H1 (cell line): ENCODE results near the gene PRAME. TPM values are rescaled to one million over a fixed set of nuclear protein-coding genes. Genes with fewer than 3 reads are reported as not detected.

ENCODE experiments used
- CTCF ChIA-PET: fragments of 300-600 bp; sonication (Branson Sonifier 250); formaldehyde crosslinking; loops from one replicate; lab custom pipeline; 2021; ENCODE audit not compliant: partially characterized antibody; lab: Charles Lee
- POLR2A ChIA-PET: fragments of 300-600 bp; sonication (Branson Sonifier 250); formaldehyde crosslinking; loops from one replicate; lab custom pipeline; 2021; ENCODE audit warnings: inconsistent platforms; ENCODE audit not compliant: partially characterized antibody; lab: Charles Lee
- DNase-seq, 2 experiments: peaks; one replicate each; pipeline versions ENCODE4 v3.0.0 to v3.0.0-alpha.2; 2010 to 2022; ENCODE audit warnings: low spot score in 2 of 2, low read depth in 1 of 2, mixed read lengths in 1 of 2
- FAIRE-seq: peaks from 2 replicates; lab custom pipeline; 2011; peaks lifted over from hg19 to GRCh38; lab: Jason Lieb, UNC
- H2AFZ ChIP-seq: 2 replicates; pipeline ENCODE4 v1.8.1; 2012; ENCODE audit warnings: low read length, inconsistent platforms
- H2AK5ac ChIP-seq: 2 replicates; pipeline ENCODE4 v1.6.1; 2013; ENCODE audit warnings: low read depth, low read length
- H2BK120ac ChIP-seq: replicated peaks from 2 replicates; pipeline ENCODE3; 2013; ENCODE audit warnings: low read depth, low read length, inconsistent platforms
- H2BK12ac ChIP-seq: 2 replicates; pipeline ENCODE4 v1.6.1; 2013; ENCODE audit warnings: low read depth, low read length
- H2BK15ac ChIP-seq: 2 replicates; pipeline ENCODE4 v1.6.1; 2013; ENCODE audit warnings: low read length
- H2BK20ac ChIP-seq: 2 replicates; pipeline ENCODE4 v1.6.1; 2013; ENCODE audit warnings: low read length
- H2BK5ac ChIP-seq: 2 replicates; pipeline ENCODE4 v1.6.1; 2013; ENCODE audit warnings: low read depth, low read length
- H3K14ac ChIP-seq: 2 replicates; pipeline ENCODE4 v1.6.1; 2013; ENCODE audit warnings: inconsistent platforms; ENCODE audit not compliant: insufficient read length
- H3K18ac ChIP-seq: 2 replicates; pipeline ENCODE4 v1.6.1; 2013; ENCODE audit warnings: low read length; ENCODE audit errors: extremely low read depth
- H3K23ac ChIP-seq: 2 replicates; pipeline ENCODE4 v1.6.1; 2013; ENCODE audit warnings: inconsistent platforms; ENCODE audit not compliant: insufficient read length
- H3K23me2 ChIP-seq: 2 replicates; pipeline ENCODE4 v1.6.1; 2013; ENCODE audit warnings: low read depth, low read length
- H3K27ac ChIP-seq: 2 replicates; pipeline ENCODE4 v1.6.1; 2011; ENCODE audit warnings: low read depth, low read length, inconsistent platforms
- H3K27me3 ChIP-seq, 4 experiments: replicated peaks in 1 of 4; 1 replicate in 1 of 4; 2 replicates in 3 of 4; pipeline versions ENCODE4 v1.6.1 to v1.8.1; 2011 to 2013; ENCODE audit warnings: low read length in 3 of 4, mild to moderate bottlenecking in 3 of 4, inconsistent platforms in 2 of 4, mixed read lengths in 2 of 4, moderate library complexity in 1 of 4; ENCODE audit not compliant: control insufficient read depth in 3 of 4, insufficient read depth in 3 of 4; ENCODE audit errors: extremely low read depth in 1 of 4
- H3K36me3 ChIP-seq, 4 experiments: 2 replicates each; pipeline versions ENCODE4 v1.6.1 to v1.8.1; 2011 to 2013; ENCODE audit warnings: mild to moderate bottlenecking in 4 of 4, low read length in 3 of 4, moderate library complexity in 2 of 4, control low read depth in 1 of 4, inconsistent platforms in 1 of 4; ENCODE audit not compliant: insufficient read depth in 4 of 4, control insufficient read depth in 2 of 4
- H3K4ac ChIP-seq: replicated peaks from 2 replicates; pipeline ENCODE3; 2013; ENCODE audit warnings: low read length, low read depth, mixed read lengths, inconsistent platforms; ENCODE audit not compliant: insufficient read length
- H3K4me1 ChIP-seq, 4 experiments: replicated peaks in 1 of 4; 1 replicate in 1 of 4; 2 replicates in 3 of 4; pipeline versions ENCODE4 v1.6.1 to v1.8.1; 2011 to 2013; ENCODE audit warnings: low read length in 3 of 4, inconsistent platforms in 2 of 4, mixed read lengths in 1 of 4; ENCODE audit not compliant: insufficient read depth in 4 of 4, control insufficient read depth in 3 of 4
- H3K4me2 ChIP-seq, 2 experiments: 2 replicates each; pipeline versions ENCODE4 v1.6.1 to v1.8.1; 2011 to 2013; ENCODE audit warnings: low read depth in 2 of 2, low read length in 2 of 2, control low read depth in 1 of 2, inconsistent platforms in 1 of 2, mild to moderate bottlenecking in 1 of 2; ENCODE audit not compliant: insufficient read depth in 1 of 2
- H3K4me3 ChIP-seq, 4 experiments: fragments of 200-600, 300-600 bp in 1 of 4; sonication (generic), shearing (Covaris generic), sonication (Bioruptor Twin) in 1 of 4; 2 replicates each; pipeline versions ENCODE4 v1.5.1 to v1.8.1; 2011 to 2016; ENCODE audit warnings: low read length in 4 of 4, low read depth in 3 of 4, control low read depth in 2 of 4, inconsistent platforms in 2 of 4, mild to moderate bottlenecking in 2 of 4, mixed read lengths in 1 of 4, moderate library complexity in 1 of 4; ENCODE audit not compliant: insufficient read depth in 2 of 4; ENCODE audit errors: extremely low read depth in 1 of 4
- H3K56ac ChIP-seq: replicated peaks from 2 replicates; pipeline ENCODE3; 2013; ENCODE audit warnings: low read depth, mild to moderate bottlenecking, mixed read lengths, low read length, inconsistent platforms; ENCODE audit not compliant: insufficient read length
- H3K79me1 ChIP-seq: 2 replicates; pipeline ENCODE4 v1.6.1; 2013; ENCODE audit warnings: low read depth, low read length, control low read depth
- H3K79me2 ChIP-seq, 2 experiments: 2 replicates each; pipeline versions ENCODE4 v1.6.1 to v1.8.1; 2012 to 2013; ENCODE audit warnings: low read length in 2 of 2, mild to moderate bottlenecking in 2 of 2, inconsistent platforms in 1 of 2; ENCODE audit not compliant: insufficient read depth in 2 of 2, control insufficient read depth in 1 of 2
- H3K9ac ChIP-seq, 4 experiments: replicated peaks in 1 of 4; 1 replicate in 1 of 4; 2 replicates in 3 of 4; pipeline versions ENCODE4 v1.6.1 to v1.8.1; 2011 to 2013; ENCODE audit warnings: low read depth in 3 of 4, low read length in 3 of 4, control low read depth in 2 of 4, mild to moderate bottlenecking in 2 of 4, moderate library complexity in 2 of 4, inconsistent platforms in 1 of 4; ENCODE audit errors: extremely low read depth in 1 of 4
- H3K9me3 ChIP-seq, 2 experiments: 2 replicates each; pipeline versions ENCODE4 v1.6.1 to v1.8.1; 2012 to 2013; ENCODE audit warnings: mild to moderate bottlenecking in 2 of 2, moderate library complexity in 2 of 2, control low read depth in 1 of 2, inconsistent platforms in 1 of 2, low read depth in 1 of 2, low read length in 1 of 2, mixed read lengths in 1 of 2; ENCODE audit not compliant: insufficient read depth in 2 of 2
- H4K20me1 ChIP-seq, 2 experiments: replicated peaks in 1 of 2; 2 replicates each; pipeline versions ENCODE3 to v1.8.1; 2011 to 2013; ENCODE audit warnings: inconsistent platforms in 2 of 2, low read length in 2 of 2, mild to moderate bottlenecking in 1 of 2; ENCODE audit not compliant: insufficient read depth in 2 of 2, control insufficient read depth in 1 of 2
- H4K5ac ChIP-seq: 2 replicates; pipeline ENCODE4 v1.6.1; 2013; ENCODE audit warnings: low read length, low read depth, mixed read lengths, inconsistent platforms; ENCODE audit not compliant: insufficient read length
- H4K8ac ChIP-seq: 2 replicates; pipeline ENCODE4 v1.8.0; 2013; ENCODE audit warnings: mild to moderate bottlenecking, moderate library complexity, low read length, inconsistent platforms; ENCODE audit not compliant: insufficient read depth; ENCODE audit errors: extremely low read depth
- H4K91ac ChIP-seq: replicated peaks from 2 replicates; pipeline ENCODE3; 2013; ENCODE audit warnings: low read length, mixed read lengths, inconsistent platforms; ENCODE audit not compliant: insufficient read length
- BCL11A ChIP-seq, 2 experiments: IDR thresholded peaks; one replicate each; pipeline ENCODE4 v1.6.1; 2011; ENCODE audit warnings: low read depth in 2 of 2, low read length in 2 of 2, mild to moderate bottlenecking in 2 of 2
- CBX8 ChIP-seq: fragments of 300-800, 300-1000 bp; sonication (generic); IDR thresholded peaks from 2 replicates; pipeline ENCODE4 v1.7.1; 2016; ENCODE audit warnings: low read depth, low read length, borderline replicate concordance
- EGR1 ChIP-seq: IDR thresholded peaks from 2 replicates; pipeline ENCODE4 v1.6.1; 2011; ENCODE audit warnings: low read depth, low read length, borderline replicate concordance
- HDAC2 ChIP-seq, 2 experiments: fragments of 300-600 bp in 1 of 2; sonication (generic) in 1 of 2; IDR thresholded peaks; 2 replicates each; pipeline ENCODE4 v1.6.1; 2011 to 2012; ENCODE audit warnings: low read depth in 2 of 2, low read length in 2 of 2, mild to moderate bottlenecking in 2 of 2, moderate library complexity in 2 of 2, borderline replicate concordance in 1 of 2, inconsistent platforms in 1 of 2
- JUN ChIP-seq: IDR thresholded peaks from 2 replicates; pipeline ENCODE4 v1.6.1; 2011; ENCODE audit warnings: low read depth, mild to moderate bottlenecking, improper control_type of control experiment, low read length
- KDM5A ChIP-seq: fragments of 200-600 bp; IDR thresholded peaks from 2 replicates; pipeline ENCODE4 v1.7.1; 2012; ENCODE audit warnings: mild to moderate bottlenecking, low read length, inconsistent platforms, mixed read lengths
- NRF1 ChIP-seq: IDR thresholded peaks from 2 replicates; pipeline ENCODE4 v1.6.1; 2011; ENCODE audit warnings: mild to moderate bottlenecking, low read depth, low read length, improper control_type of control experiment
- POU5F1 ChIP-seq: IDR thresholded peaks from 2 replicates; pipeline ENCODE4 v1.6.1; 2011; ENCODE audit warnings: low read depth, mild to moderate bottlenecking, low read length, moderate library complexity
- SIN3A ChIP-seq, 2 experiments: IDR thresholded peaks in 1 of 2; conservative IDR thresholded peaks in 1 of 2; 2 replicates each; pipeline ENCODE4 v1.6.1; 2011 to 2012; ENCODE audit warnings: low read length in 2 of 2, improper control_type of control experiment in 1 of 2, low read depth in 1 of 2, mild to moderate bottlenecking in 1 of 2
- SRF ChIP-seq: IDR thresholded peaks from 2 replicates; pipeline ENCODE4 v1.6.1; 2011; ENCODE audit warnings: mild to moderate bottlenecking, low read depth, low read length, moderate library complexity
- TCF12 ChIP-seq: IDR thresholded peaks from 2 replicates; pipeline ENCODE4 v1.6.1; 2011; ENCODE audit warnings: low read depth, mild to moderate bottlenecking, low read length
- TEAD4 ChIP-seq: IDR thresholded peaks from 2 replicates; pipeline ENCODE4 v1.6.1; 2012; ENCODE audit warnings: low read depth, low read length, inconsistent platforms, mixed read lengths
- YY1 ChIP-seq: IDR thresholded peaks from 2 replicates; pipeline ENCODE4 v1.6.1; 2011; ENCODE audit warnings: low read depth, mild to moderate bottlenecking, low read length
- WGBS, 2 experiments: shearing (Covaris generic) in 1 of 2; methylation state at CpG; one replicate each; pipeline versions ENCODE4 v1.1.6 to v1.1.7; 2013 to 2015; ENCODE audit warnings: low lambda C conversion rate in 2 of 2, mixed read lengths in 2 of 2, inconsistent platforms in 1 of 2, low coverage in 1 of 2, missing lambda C conversion rate in 1 of 2; ENCODE audit not compliant: insufficient replicate concordance in 2 of 2, insufficient coverage in 1 of 2, insufficient read length in 1 of 2; ENCODE audit errors: extremely low coverage in 1 of 2, missing lambda C conversion rate in 1 of 2; 5-methylcytosine and 5-hydroxymethylcytosine counted together
- polyA plus RNA-seq, 7 experiments: library from polyadenylated mRNA; depleted of rRNA in 3 of 7; stranded (reverse) in 5 of 7; unstranded in 2 of 7; fragments of >200 nt in 5 of 7; fragments of 200-250 nt in 2 of 7; gene quantifications; 1 replicate in 5 of 7; 2 replicates in 1 of 7; 4 replicates in 1 of 7; pipeline versions ENCODE4 v1.2.1 to v1.2.3, GENCODE V29; 2011 to 2013; ENCODE audit warnings: missing spikeins in 2 of 7, mixed read lengths in 2 of 7
- total RNA-seq: library from RNA; stranded (reverse); fragmentation: NEBNext Ultra II Directional; extraction: Animal tissue kit (Norgen Biotek cat#: 25700); gene quantifications from 2 replicates; pipeline ENCODE4 v1.2.1, GENCODE V29; 2021

The PRAME gene
- total and polyA plus RNA-seq, 2 of the 8 experiments (the other 6 are each of a cell fraction or from before 2014, with no cell fraction given) = 0.15 to 1.1 TPM

GRCh38 chr22:22545084-22545483 is 14.0 kb downstream of the PRAME start:
- Histone ChIP-seq H2BK12ac (no peak overlapping the region), H3K4me1 (no peaks in the 10 kb centered on the region), H3K27me3 (peaks cover 26 to 54% (median 36%) of the 10 kb centered on the region in 4 experiments), H4K8ac (no peak overlapping the region), H4K20me1 (peaks cover 0 to 1% of the 10 kb centered on the region in 2 experiments), H3K14ac (no peak overlapping the region), H3K23me2 (no peaks in the 10 kb centered on the region), H3K23ac (no peak overlapping the region), H3K56ac (no peak overlapping the region), H3K79me2 (no peaks in the 10 kb centered on the region), H3K9me3 (peaks cover 24 to 57% of the 10 kb centered on the region in 2 experiments; a peak in 3 of 4 replicates), H2AK5ac (no peak overlapping the region), H4K91ac (no peak overlapping the region), H3K4me3 (no peak overlapping the region), H4K5ac (no peak overlapping the region), H2AFZ (no peak overlapping the region), H2BK5ac (no peak overlapping the region), H2BK15ac (no peak overlapping the region), H3K9ac (no peak overlapping the region), H3K79me1 (no peaks in the 10 kb centered on the region), H3K4me2 (no peak overlapping the region), H3K36me3 (no peaks in the 10 kb centered on the region), H2BK120ac (no peak overlapping the region), H3K27ac (no peak overlapping the region), H2BK20ac (no peak overlapping the region), H3K4ac (no peak overlapping the region), H3K18ac (no peak overlapping the region)
- DNase-seq (no peak), FAIRE-seq (no peak)
- ChIA-PET POLR2A (no interaction called here), CTCF (interaction anchor here (0.6 to 1.0 kb wide), 2 partner anchors 56 to 299 kb away, joined by 3 to 4 read pairs; no protein-coding TSS in a partner anchor)
- 93% methylated on average over 2 of the region's 2 CpGs; no CpG with 5 or more reads in 1 of the 2 experiments for WGBS, 2 experiments
- TF ChIP-seq KDM5A (no peak), POU5F1 (no peak), YY1 (no peak), JUN (no peak), NRF1 (no peak), HDAC2 (IDR thresholded peaks at IDR 0.05; ENCODE audit: borderline replicate concordance in 1 of 2, low read depth in 2 of 2, low read length in 2 of 2) (no peak), TEAD4 (no peak), SIN3A (conservative IDR thresholded peaks at IDR 0.05 in 1 of 2, IDR thresholded peaks at IDR 0.05 in 1 of 2; ENCODE audit: low read depth in 1 of 2, low read length in 2 of 2) (no peak), TCF12 (no peak), BCL11A (IDR thresholded peaks at IDR 0.05; ENCODE audit: low read depth in 2 of 2, low read length in 2 of 2) (no peak), CBX8 (no peak), EGR1 (no peak), SRF (no peak)
